IMR-90 (cell line): Measurements from ENCODE around the gene KHNYN. TPM values are rescaled to one million over a fixed set of nuclear protein-coding genes. Genes with fewer than 3 reads are reported as not detected.

Source experiments
- ATAC-seq: fragments of 200-7000 bp; cut with Tn5 transposase; 2 replicates; pipeline ENCODE4 v1.9.1; 2020; ENCODE audit warnings: low read depth, mild to moderate bottlenecking, moderate library complexity
- BruUV-seq: library from RNA; stranded (reverse); fragments of 400-500 nt; replicated peaks from 2 replicates; lab custom pipeline; 2021; lab: Mats Ljungman, UMichigan
- CTCF ChIA-PET: fragments of 300-600 bp; formaldehyde crosslinking; extraction: SDS; loops from one replicate; lab custom pipeline; 2021; ENCODE audit warnings: antibody characterized with exemption; lab: Yijun Ruan, JAX
- POLR2A ChIA-PET: fragments of 300-600 bp; sonication (Branson Sonifier 250); formaldehyde crosslinking; loops from one replicate; lab custom pipeline; 2022; ENCODE audit warnings: antibody characterized with exemption; ENCODE audit not compliant: unreplicated experiment; lab: Charles Lee
- DNase-seq: peaks from one replicate; pipeline ENCODE4 v3.0.0; 2013
- H2AFZ ChIP-seq: replicated peaks from 2 replicates; pipeline ENCODE3; 2013; ENCODE audit warnings: low read length, mild to moderate bottlenecking; ENCODE audit not compliant: poor library complexity
- H2AK5ac ChIP-seq: 2 replicates; pipeline ENCODE4 v1.6.1; 2013; ENCODE audit warnings: low read depth, low read length, inconsistent platforms
- H2AK9ac ChIP-seq: replicated peaks from 2 replicates; pipeline ENCODE3; 2013; ENCODE audit warnings: mild to moderate bottlenecking, low read depth, low read length, moderate library complexity; ENCODE audit not compliant: poor library complexity
- H2BK120ac ChIP-seq: 2 replicates; pipeline ENCODE4 v1.6.1; 2013; ENCODE audit warnings: low read depth, low read length, inconsistent platforms
- H2BK15ac ChIP-seq: 3 replicates; pipeline ENCODE4 v1.6.1; 2013; ENCODE audit warnings: low read depth, low read length, inconsistent platforms
- H2BK20ac ChIP-seq: 2 replicates; pipeline ENCODE4 v1.6.1; 2013; ENCODE audit warnings: low read depth, mild to moderate bottlenecking, inconsistent platforms, low read length, moderate library complexity
- H2BK5ac ChIP-seq: 2 replicates; pipeline ENCODE4 v1.6.1; 2013; ENCODE audit warnings: mild to moderate bottlenecking, low read depth, low read length, inconsistent platforms; ENCODE audit not compliant: poor library complexity, severe bottlenecking
- H3K14ac ChIP-seq: replicated peaks from 2 replicates; pipeline ENCODE4 v1.6.1; 2013; ENCODE audit warnings: low read depth, low read length, inconsistent platforms
- H3K18ac ChIP-seq: 2 replicates; pipeline ENCODE4 v1.6.1; 2013; ENCODE audit warnings: low read depth, low read length, control low read depth
- H3K23ac ChIP-seq: 2 replicates; pipeline ENCODE4 v1.6.1; 2013; ENCODE audit warnings: low read depth, low read length, inconsistent platforms
- H3K27ac ChIP-seq: 2 replicates; pipeline ENCODE4 v1.5.1; 2013; ENCODE audit warnings: mild to moderate bottlenecking, control low read depth, low read length; ENCODE audit not compliant: insufficient read depth
- H3K27me3 ChIP-seq: 2 replicates; pipeline ENCODE4 v1.6.1; 2013; ENCODE audit warnings: low read length; ENCODE audit not compliant: control insufficient read depth, insufficient read depth
- H3K36me3 ChIP-seq: 2 replicates; pipeline ENCODE4 v1.6.1; 2013; ENCODE audit warnings: low read length, mixed read lengths; ENCODE audit not compliant: control insufficient read depth, insufficient read depth
- H3K4ac ChIP-seq: 2 replicates; pipeline ENCODE4 v1.6.1; 2013; ENCODE audit warnings: low read depth, low read length, inconsistent platforms
- H3K4me1 ChIP-seq: 2 replicates; pipeline ENCODE4 v1.6.1; 2013; ENCODE audit warnings: low read length, mixed read lengths; ENCODE audit not compliant: control insufficient read depth, insufficient read depth
- H3K4me2 ChIP-seq: 2 replicates; pipeline ENCODE4 v1.6.1; 2013; ENCODE audit warnings: low read depth, mild to moderate bottlenecking, control low read depth, low read length, moderate library complexity
- H3K4me3 ChIP-seq: 2 replicates; pipeline ENCODE4 v1.5.1; 2013; ENCODE audit warnings: low read depth, mild to moderate bottlenecking, control low read depth, low read length, moderate library complexity; ENCODE audit not compliant: insufficient read depth
- H3K56ac ChIP-seq: 2 replicates; pipeline ENCODE4 v1.6.1; 2013; ENCODE audit warnings: low read length, inconsistent platforms; ENCODE audit not compliant: insufficient read depth; ENCODE audit errors: extremely low read depth
- H3K79me1 ChIP-seq, 2 experiments: 2 replicates each; pipeline ENCODE4 v1.6.1; 2013; ENCODE audit warnings: low read length in 2 of 2, inconsistent platforms in 1 of 2, low read depth in 1 of 2
- H3K9ac ChIP-seq: 2 replicates; pipeline ENCODE4 v1.6.1; 2013; ENCODE audit warnings: low read depth, low read length, control low read depth
- H3K9me1 ChIP-seq: 2 replicates; pipeline ENCODE4 v1.6.1; 2013; ENCODE audit warnings: low read length, inconsistent platforms; ENCODE audit not compliant: insufficient read depth
- H3K9me3 ChIP-seq: 2 replicates; pipeline ENCODE4 v1.6.1; 2013; ENCODE audit warnings: low read length; ENCODE audit not compliant: control insufficient read depth, insufficient read depth
- H4K20me1 ChIP-seq: 2 replicates; pipeline ENCODE4 v1.6.1; 2013; ENCODE audit warnings: low read length, inconsistent platforms; ENCODE audit not compliant: insufficient read depth
- H4K5ac ChIP-seq: 2 replicates; pipeline ENCODE4 v1.6.1; 2013; ENCODE audit warnings: mild to moderate bottlenecking, low read depth, low read length, control low read depth
- H4K8ac ChIP-seq, 2 experiments: 2 replicates each; pipeline ENCODE4 v1.6.1; 2013; ENCODE audit warnings: low read depth in 2 of 2, low read length in 2 of 2, control low read depth in 1 of 2, inconsistent platforms in 1 of 2
- H4K91ac ChIP-seq: 2 replicates; pipeline ENCODE4 v1.6.1; 2013; ENCODE audit warnings: low read depth, low read length, inconsistent platforms; ENCODE audit not compliant: insufficient read depth
- BHLHE40 ChIP-seq: fragments of 150-350 bp; IDR thresholded peaks from 2 replicates; pipeline ENCODE4 v1.6.1; 2016; ENCODE audit warnings: mild to moderate bottlenecking, low read depth, low read length
- CEBPB ChIP-seq: IDR thresholded peaks from 2 replicates; pipeline ENCODE4 v1.6.1; 2012; ENCODE audit warnings: low read depth, low read length, improper control_type of control experiment
- ELK1 ChIP-seq: fragments of 150-350 bp; IDR thresholded peaks from 2 replicates; pipeline ENCODE4 v1.6.1; 2016; ENCODE audit warnings: low read depth, mild to moderate bottlenecking, low read length, moderate library complexity, borderline replicate concordance
- FOS ChIP-seq: fragments of 150-350 bp; IDR thresholded peaks from 2 replicates; pipeline ENCODE4 v1.6.1; 2016; ENCODE audit warnings: low read depth, low read length
- MAFK ChIP-seq: IDR thresholded peaks from 2 replicates; pipeline ENCODE4 v1.6.1; 2012; ENCODE audit warnings: low read depth, low read length, improper control_type of control experiment
- MAZ ChIP-seq: IDR thresholded peaks from 2 replicates; pipeline ENCODE4 v1.6.1; 2012; ENCODE audit warnings: low read depth, mild to moderate bottlenecking, low read length, improper control_type of control experiment, moderate library complexity, borderline replicate concordance
- MXI1 ChIP-seq: IDR thresholded peaks from 2 replicates; pipeline ENCODE4 v1.6.1; 2012; ENCODE audit warnings: low read depth, mild to moderate bottlenecking, low read length, moderate library complexity, borderline replicate concordance
- NFE2L2 ChIP-seq: fragments of 150-350 bp; IDR thresholded peaks from 2 replicates; pipeline ENCODE4 v1.6.1; 2016; ENCODE audit warnings: low read depth, mild to moderate bottlenecking, low read length
- POLR2A ChIP-seq: IDR thresholded peaks from 2 replicates; pipeline ENCODE4 v1.6.1; 2012; ENCODE audit warnings: mild to moderate bottlenecking, low read depth, low read length
- RAD21 ChIP-seq: IDR thresholded peaks from 2 replicates; pipeline ENCODE4 v1.6.1; 2012; ENCODE audit warnings: low read length, improper control_type of control experiment
- RCOR1 ChIP-seq: IDR thresholded peaks from 2 replicates; pipeline ENCODE4 v1.6.1; 2012; ENCODE audit warnings: mild to moderate bottlenecking, low read length, improper control_type of control experiment; ENCODE audit not compliant: insufficient replicate concordance
- RFX5 ChIP-seq: IDR thresholded peaks from 2 replicates; pipeline ENCODE4 v1.8.0; 2012; ENCODE audit warnings: low read depth, mild to moderate bottlenecking, low read length, moderate library complexity
- SMC3 ChIP-seq: fragments of 150-350 bp; IDR thresholded peaks from 2 replicates; pipeline ENCODE4 v1.6.1; 2016; ENCODE audit warnings: low read depth, mild to moderate bottlenecking, antibody characterized with exemption, low read length, moderate library complexity
- WGBS, 2 experiments: methylation state at CpG; one replicate each; pipeline versions ENCODE4 v1.1.5 to v1.1.7; 2013; ENCODE audit warnings: missing lambda C conversion rate in 2 of 2; ENCODE audit not compliant: insufficient read length in 1 of 2; ENCODE audit errors: extremely low coverage in 2 of 2; 5-methylcytosine and 5-hydroxymethylcytosine counted together
- dilution Hi-C: fragments of 300-500 bp; cut with HindIII; formaldehyde crosslinking; loops from one replicate; pipeline ENCODE4 v1.14.3; 2018; ENCODE audit warnings: low sequenced_read_pairs; ENCODE audit not compliant: unreplicated experiment
- in situ Hi-C: fragments of 300-500 bp; cut with MboI; formaldehyde crosslinking; loops from 3 replicates; pipeline ENCODE4 v1.14.3; 2019; ENCODE audit warnings: low sequenced_read_pairs, inconsistent platforms, mixed read lengths
- intact Hi-C: fragments of 100-400 bp; cut with micrococcal nuclease; formaldehyde crosslinking; loops from 2 replicates; pipeline ENCODE4 v1.10.0; 2022
- polyA plus RNA-seq, 3 experiments: library from polyadenylated mRNA; depleted of rRNA; stranded (reverse); fragments of >200 nt; gene quantifications; 2 replicates each; pipeline ENCODE4 v1.2.3, GENCODE V29; 2012; ENCODE audit warnings: low replicate concordance in 1 of 3
- total RNA-seq: library from RNA; depleted of rRNA; stranded (reverse); fragments of >200 nt; gene quantifications from 2 replicates; pipeline ENCODE4 v1.2.3, GENCODE V29; 2012
- TF ChIP-seq, protein P1 (sequence below): fragments of 150-350 bp; IDR thresholded peaks from 2 replicates; pipeline ENCODE4 v1.6.1; 2017; ENCODE audit warnings: mild to moderate bottlenecking, antibody characterized with exemption, low read length, low read depth

Gene KHNYN
- total and polyA plus RNA-seq, 2 of the 4 experiments (the other 2 are of a cell fraction) = 18.9 to 24.4 TPM

GRCh38 chr14:24432259-24433131, 2.7 kb downstream of the KHNYN start:
- intact Hi-C loops = loop anchor here (10.0 kb wide), 1 partner anchor 218 kb away; the partner anchor contains the start of genes CHMP4A and MDP1
- H3K18ac ChIP-seq = no peak overlapping the region
- no TSS peak for BruUV-seq
- peaks cover 18% of the 10 kb centered on the region; the same call in 1 of the 2 replicates for H3K4me1 ChIP-seq
- peak; percentile 26 for DNase-seq
- peak overlapping the region; percentile 54; the same call in 1 of the 2 replicates for H3K9ac ChIP-seq
- H2BK20ac ChIP-seq = no peak overlapping the region
- H3K4me3 ChIP-seq = no peak overlapping the region
- no peak overlapping the region for H4K91ac ChIP-seq
- no peak overlapping the region for H2BK120ac ChIP-seq
- H3K4me2 ChIP-seq = peak overlapping the region; percentile 73; the same call in 1 of the 2 replicates
- H3K56ac ChIP-seq = no peak overlapping the region
- H2BK15ac ChIP-seq = no peak overlapping the region
- ATAC-seq = no peak
- H2AK5ac ChIP-seq = peak overlapping the region; percentile 70; the same call in 1 of the 2 replicates
- peak overlapping the region; percentile 100 for H2AK9ac ChIP-seq
- H3K36me3 ChIP-seq = peaks cover 34% of the 10 kb centered on the region
- H3K79me1 ChIP-seq = peaks cover 22 to 48% of the 10 kb centered on the region in 2 experiments
- H3K27me3 ChIP-seq = no peaks in the 10 kb centered on the region
- H4K8ac ChIP-seq = no peak overlapping the region; a peak in 1 of 4 replicates
- POLR2A ChIA-PET = interaction anchor here (0.9 kb wide), 1 partner anchor 66 kb away, joined by 6 read pairs; no protein-coding TSS in a partner anchor
- no peaks in the 10 kb centered on the region for H3K9me3 ChIP-seq
- peaks cover 30% of the 10 kb centered on the region for H4K20me1 ChIP-seq
- no peak overlapping the region for H3K14ac ChIP-seq
- WGBS, 2 experiments = 91% methylated on average over 6 of the region's 24 CpGs; no CpG with 5 or more reads in 1 of the 2 experiments
- in situ Hi-C loops = loop anchor here (10.0 to 25.0 kb wide), 4 partner anchors 68 to 1120 kb away; partner anchors contain the start of genes BCL2L2, FITM1, GMPR2 and NEDD8
- H3K27ac ChIP-seq = no peak overlapping the region
- H3K9me1 ChIP-seq = peaks cover 5% of the 10 kb centered on the region
- H2BK5ac ChIP-seq = peak overlapping the region; percentile 11
- CTCF ChIA-PET = interaction anchor here (0.6 to 3.3 kb wide), 16 partner anchors 9 to 1310 kb away, joined by 3 to 63 read pairs (median 5); partner anchors contain the start of genes ADCY4, CIDEB and NYNRIN
- no peak overlapping the region for H3K4ac ChIP-seq
- no peak overlapping the region for H3K23ac ChIP-seq
- H4K5ac ChIP-seq = no peak overlapping the region
- peak overlapping the region; percentile 70 for H2AFZ ChIP-seq
- dilution Hi-C loops = no loop called here
- TF ChIP-seq MAZ = no peak
- TF ChIP-seq MXI1 = no peak
- TF ChIP-seq, protein P1, sequence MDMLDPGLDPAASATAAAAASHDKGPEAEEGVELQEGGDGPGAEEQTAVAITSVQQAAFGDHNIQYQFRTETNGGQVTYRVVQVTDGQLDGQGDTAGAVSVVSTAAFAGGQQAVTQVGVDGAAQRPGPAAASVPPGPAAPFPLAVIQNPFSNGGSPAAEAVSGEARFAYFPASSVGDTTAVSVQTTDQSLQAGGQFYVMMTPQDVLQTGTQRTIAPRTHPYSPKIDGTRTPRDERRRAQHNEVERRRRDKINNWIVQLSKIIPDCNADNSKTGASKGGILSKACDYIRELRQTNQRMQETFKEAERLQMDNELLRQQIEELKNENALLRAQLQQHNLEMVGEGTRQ = no peak
- no peak for TF ChIP-seq BHLHE40
- TF ChIP-seq RCOR1 = no peak
- TF ChIP-seq RAD21 = no peak
- TF ChIP-seq ELK1 = no peak
- TF ChIP-seq CEBPB = no peak
- no peak for TF ChIP-seq POLR2A
- no peak for TF ChIP-seq MAFK
- TF ChIP-seq NFE2L2 = no peak
- TF ChIP-seq SMC3 = no peak
- no peak for TF ChIP-seq RFX5
- no peak for TF ChIP-seq FOS
